Stomach (tissue), 4 donors: Measurements from ENCODE around the gene PDE4D.

Experiments used
- CTCF ChIP-seq, 7 experiments: fragments of 450-650 bp in 4 of 7; fragments of 200-600 bp in 3 of 7; sonication (generic) in 3 of 7; IDR thresholded peaks; one replicate each; pipeline ENCODE4 v1.5.1; 2016 to 2019; ENCODE audit warnings: antibody characterized with exemption in 7 of 7, control low read depth in 2 of 7, mild to moderate bottlenecking in 1 of 7
- EP300 ChIP-seq: sonication (generic); formaldehyde crosslinking; IDR thresholded peaks from one replicate; pipeline ENCODE4 v1.6.1; 2017; ENCODE audit warnings: antibody characterized with exemption
- POLR2A ChIP-seq, 4 donors: fragments of 450-650 bp; IDR thresholded peaks; one replicate each; pipeline ENCODE4 v1.6.1; 2016; ENCODE audit warnings: antibody characterized with exemption in 4 of 4, control low read depth in 2 of 4, mild to moderate bottlenecking in 1 of 4, moderate library complexity in 1 of 4
- POLR2AphosphoS5 ChIP-seq, 3 donors: sonication (generic); formaldehyde crosslinking; IDR thresholded peaks; one replicate each; pipeline ENCODE4 v1.6.1; 2016; ENCODE audit warnings: antibody characterized with exemption in 3 of 3

GRCh38 chr5:59424515-59424914 is 469.0 kb downstream of the PDE4D start:
- no peak for TF ChIP-seq CTCF (IDR thresholded peaks at IDR 0.05)
- TF ChIP-seq POLR2A (IDR thresholded peaks at IDR 0.05), result no peak
- TF ChIP-seq POLR2AphosphoS5 (IDR thresholded peaks at IDR 0.05), result no peak
- no peak for TF ChIP-seq EP300
